NCI-H82 treated with DMSO at 0.1 percent for 48 hours (cell line): ENCODE measurements around the gene TLX1.

Experiments used
- DNase-seq: peaks from one replicate; lab custom pipeline; 2025; ENCODE audit not compliant: unreplicated experiment; lab: John Stamatoyannopoulos, UW

TLX1 gene

GRCh38 chr10:101111547-101111946 lies 19.6 kb upstream of the TLX1 start:
- DNase-seq, result no peak

DNA sequence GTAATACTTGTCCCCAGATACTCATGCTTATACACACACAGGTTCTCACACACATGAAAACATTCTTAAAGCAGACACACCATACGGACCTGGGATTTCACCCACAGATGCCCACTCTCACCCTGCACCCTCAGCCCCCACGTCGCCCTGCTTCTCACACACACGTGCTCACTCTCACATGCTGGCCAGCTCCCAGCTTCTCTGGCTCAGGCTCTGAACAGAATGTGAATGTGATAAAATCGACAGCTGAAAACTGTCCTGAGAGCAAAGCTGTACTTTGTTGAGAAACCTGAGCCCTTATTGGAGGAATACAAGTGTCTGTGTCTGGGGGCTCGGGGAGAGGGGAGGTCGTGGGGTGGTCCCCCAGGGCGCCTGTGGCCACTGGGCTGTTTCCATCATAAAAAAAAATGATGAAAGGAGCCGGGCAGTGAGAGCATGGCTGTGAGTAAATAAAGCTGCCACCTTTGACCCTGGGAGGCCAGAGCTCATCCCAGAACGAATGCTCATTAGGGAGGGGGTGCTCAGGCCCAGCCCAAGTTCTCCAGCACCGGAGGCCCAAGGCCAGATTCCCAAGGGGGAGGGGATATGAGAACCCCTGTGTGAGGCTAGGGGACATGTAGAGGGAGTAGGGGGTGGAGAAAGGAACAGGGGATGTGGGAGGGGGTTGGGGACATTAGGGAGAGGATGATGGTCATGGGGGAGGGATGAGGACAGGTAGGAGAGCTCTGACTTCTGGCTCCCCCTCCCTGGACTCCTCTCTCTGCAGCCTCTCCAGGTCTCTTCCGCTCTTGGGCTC lies 18.1 kb upstream of the TLX1 start:
- DNase-seq, result no peak

DNA sequence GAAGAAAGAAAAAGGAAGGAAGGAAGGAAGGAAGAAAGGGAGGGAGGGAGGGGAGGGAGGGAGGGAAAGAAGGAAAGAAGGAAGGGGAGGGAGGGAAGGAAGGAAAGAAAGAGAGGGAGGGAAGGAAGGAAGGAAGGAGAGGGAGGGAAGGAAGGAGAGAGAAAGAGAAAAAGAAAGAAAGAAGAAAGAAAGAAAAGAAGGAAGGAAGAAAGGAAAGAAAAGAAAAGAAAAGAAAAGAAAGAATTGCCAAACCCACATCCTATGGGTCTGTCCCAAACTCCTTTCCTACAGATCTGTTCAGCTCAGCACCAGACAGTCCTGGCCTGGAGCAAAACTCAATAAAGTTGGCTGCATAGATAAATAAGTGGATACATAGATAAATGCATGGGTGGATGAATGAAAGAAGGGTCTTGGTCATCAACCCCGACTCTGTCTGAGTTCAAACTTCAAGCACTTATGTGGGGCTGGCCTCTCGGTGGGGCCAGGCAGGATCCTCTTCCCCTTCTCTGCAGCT lies 17.2 kb upstream of the TLX1 start:
- no peak for DNase-seq

GRCh38 chr10:101114646-101115045 lies 16.5 kb upstream of the TLX1 start:
- no peak for DNase-seq

GRCh38 chr10:101116754-101117153 lies 14.3 kb upstream of the TLX1 start:
- DNase-seq, result no peak

GRCh38 chr10:101118031-101118430 lies 13.1 kb upstream of the TLX1 start:
- DNase-seq, result no peak

DNA sequence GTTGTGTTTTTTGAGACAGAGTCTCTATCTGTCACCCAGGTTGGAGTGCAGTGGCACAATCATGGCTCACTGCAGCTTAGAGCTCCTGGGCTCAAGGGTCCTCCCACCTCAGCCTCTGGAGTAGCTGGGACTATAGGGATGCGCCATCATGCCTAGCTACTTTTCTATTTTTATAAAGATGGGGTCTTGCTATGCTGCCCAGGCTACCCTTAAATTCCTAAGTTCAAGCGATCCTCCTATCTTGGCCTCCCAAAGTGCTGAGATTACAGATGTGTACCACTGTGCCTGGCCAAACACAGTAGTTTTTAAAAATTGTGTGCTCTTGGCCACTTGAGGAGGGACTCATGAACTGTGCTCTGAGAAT lies 10.6 kb upstream of the TLX1 start:
- no peak for DNase-seq

DNA sequence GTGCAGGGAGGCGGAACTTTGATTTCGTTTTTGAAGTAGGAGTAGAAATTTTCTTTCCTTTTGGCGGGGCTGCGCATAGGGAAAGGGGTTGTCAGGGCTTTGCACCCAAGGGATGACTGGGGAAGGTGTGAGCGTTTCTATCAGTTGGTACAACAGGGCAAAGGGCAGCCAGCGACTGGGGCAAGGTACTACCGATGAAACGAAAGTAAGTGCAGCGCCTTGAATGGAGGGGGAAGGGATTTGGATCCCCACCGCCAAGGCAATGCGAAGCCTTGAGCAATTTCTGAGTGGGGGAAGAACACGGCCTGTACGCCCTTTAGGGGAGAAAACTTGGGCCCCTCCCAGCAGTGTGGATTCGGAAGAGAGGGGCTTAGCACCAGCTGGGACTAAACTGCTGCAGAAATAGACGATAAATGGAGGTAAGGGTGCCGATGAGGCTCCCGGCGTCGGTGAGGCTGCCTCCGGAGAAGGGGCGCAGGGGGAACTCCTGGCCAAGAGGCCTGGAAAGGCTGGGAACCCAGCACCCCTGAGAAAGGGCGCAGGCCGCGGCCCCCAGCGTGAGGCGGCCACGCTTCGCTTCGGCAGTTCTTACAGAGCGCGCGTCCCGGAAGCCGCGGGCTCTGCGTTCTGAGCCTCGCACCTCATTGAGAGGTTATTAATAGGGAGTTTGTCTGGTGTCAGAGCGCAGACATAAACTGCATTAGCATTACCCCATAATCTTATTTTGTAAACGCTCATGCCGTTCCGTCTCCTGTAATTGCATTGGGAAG lies 10.0 kb upstream of the TLX1 start:
- DNase-seq, result no peak

DNA sequence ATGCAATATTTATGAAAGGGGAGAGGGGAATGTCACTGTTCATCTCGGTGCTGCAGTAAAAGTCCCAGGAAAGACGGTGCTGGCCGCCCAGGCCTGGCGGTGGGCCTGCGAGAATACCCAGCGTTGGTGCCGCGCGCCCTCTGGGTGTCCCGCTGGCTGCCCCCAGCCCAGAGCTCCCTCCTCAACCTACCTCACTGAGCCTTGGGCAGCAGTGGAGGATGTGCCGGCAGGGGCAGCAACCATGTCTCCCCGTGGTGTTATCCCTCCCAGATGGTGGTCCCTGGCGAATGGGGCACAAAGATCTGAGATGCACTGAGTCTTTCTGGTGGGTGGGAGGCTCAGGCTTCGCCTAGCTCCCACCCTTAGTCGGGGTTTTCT lies 9.5 kb upstream of the TLX1 start:
- DNase-seq, result no peak

- DNase-seq, result no peak
Measured at GRCh38 chr10:101122270-101123084, 8.6 kb upstream of the TLX1 start.

DNA sequence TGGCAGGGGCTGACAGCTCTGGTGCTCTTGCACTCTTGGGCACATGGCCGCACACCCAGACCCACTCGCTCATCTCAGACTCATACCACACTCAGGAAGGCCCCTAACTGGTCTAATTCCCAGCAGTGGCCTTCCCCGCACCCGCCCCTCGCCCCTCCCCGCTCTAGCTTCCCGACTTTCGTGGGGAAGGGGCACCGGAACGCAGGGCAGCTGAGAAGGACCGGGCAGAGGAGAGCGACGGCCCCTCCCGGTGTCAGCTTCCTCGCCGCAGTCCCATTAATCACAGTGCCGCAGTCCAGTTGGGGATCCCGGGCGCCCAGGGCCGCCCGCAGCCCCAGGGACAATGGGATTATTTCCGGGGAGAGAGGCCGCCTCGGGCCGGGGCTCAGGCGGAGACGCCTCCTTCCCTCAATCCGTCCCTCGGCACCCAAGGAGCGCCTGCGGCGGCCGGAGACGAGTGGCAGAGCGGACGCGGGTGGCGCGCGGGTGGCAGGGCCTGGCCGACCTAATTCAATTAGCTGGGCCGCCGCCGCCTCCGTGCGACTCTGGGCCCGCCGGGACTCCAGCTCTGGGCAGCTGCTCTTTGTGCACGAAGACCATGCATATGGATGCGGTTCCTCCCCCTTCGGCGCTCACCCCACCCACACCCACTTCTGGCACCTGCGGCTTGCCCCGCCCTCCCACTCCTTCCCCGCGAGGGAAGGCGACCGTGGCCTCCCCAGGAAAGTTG lies 7.8 kb upstream of the TLX1 start:
- DNase-seq, result no peak

DNA sequence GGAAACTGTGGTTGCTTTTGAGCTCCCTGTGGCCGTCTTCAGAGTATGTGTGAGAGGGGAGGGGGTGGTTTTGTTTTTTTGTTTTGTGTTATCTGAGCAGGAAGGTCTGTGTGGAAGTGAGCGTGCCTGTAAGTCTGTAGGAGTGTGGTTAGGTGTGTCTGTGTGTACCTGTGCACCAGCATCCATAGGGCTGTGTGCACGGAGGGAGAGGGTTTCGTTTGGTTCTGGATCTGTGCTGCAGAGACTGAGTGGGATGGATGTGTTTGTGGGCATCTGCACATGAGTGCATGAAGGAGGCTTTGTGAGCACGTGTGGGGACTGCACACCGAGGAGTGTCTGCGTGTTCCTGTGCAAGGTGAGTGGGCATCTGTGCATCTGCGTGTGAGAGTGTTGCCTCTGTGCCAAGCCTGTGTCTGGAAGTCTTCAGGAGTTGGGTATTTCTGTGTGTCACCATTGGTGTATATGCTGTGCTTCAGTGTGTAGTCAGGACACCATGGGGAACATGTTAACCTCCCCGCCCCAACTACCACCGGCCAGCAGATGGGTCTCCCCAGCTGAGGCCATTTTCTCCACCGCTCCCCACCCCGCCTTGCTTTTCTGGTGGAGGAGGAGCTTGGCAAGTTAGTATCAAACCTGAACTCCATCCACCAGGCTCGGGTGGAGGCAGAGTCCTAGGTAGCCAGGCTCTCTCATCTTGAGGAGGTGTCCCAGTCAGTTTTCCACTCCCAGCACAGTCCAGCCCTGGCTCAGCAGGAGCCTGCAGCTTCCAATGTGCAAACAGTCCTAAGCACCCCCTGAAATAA lies 7.1 kb upstream of the TLX1 start:
- no peak for DNase-seq

DNA sequence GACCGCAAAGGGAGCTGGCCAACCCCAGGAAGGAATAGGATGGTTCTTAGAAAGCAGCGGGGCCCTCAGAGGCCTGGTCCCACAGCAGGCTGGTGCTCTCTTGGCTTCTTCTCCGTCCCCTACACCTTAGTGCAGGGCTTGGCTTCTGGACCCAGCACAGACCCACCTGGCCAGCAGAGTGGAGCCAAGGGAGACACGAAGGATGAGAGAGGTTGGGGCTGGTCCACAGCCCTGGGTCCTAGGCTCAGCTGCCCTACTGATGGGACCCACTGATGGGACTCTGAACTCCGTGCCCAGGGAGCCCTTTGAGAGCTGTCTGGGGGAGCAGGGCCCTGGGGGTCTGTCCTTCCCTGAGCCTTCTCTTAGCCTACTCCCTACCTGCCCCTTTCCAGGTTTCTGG lies 6.2 kb upstream of the TLX1 start:
- no peak for DNase-seq

DNA sequence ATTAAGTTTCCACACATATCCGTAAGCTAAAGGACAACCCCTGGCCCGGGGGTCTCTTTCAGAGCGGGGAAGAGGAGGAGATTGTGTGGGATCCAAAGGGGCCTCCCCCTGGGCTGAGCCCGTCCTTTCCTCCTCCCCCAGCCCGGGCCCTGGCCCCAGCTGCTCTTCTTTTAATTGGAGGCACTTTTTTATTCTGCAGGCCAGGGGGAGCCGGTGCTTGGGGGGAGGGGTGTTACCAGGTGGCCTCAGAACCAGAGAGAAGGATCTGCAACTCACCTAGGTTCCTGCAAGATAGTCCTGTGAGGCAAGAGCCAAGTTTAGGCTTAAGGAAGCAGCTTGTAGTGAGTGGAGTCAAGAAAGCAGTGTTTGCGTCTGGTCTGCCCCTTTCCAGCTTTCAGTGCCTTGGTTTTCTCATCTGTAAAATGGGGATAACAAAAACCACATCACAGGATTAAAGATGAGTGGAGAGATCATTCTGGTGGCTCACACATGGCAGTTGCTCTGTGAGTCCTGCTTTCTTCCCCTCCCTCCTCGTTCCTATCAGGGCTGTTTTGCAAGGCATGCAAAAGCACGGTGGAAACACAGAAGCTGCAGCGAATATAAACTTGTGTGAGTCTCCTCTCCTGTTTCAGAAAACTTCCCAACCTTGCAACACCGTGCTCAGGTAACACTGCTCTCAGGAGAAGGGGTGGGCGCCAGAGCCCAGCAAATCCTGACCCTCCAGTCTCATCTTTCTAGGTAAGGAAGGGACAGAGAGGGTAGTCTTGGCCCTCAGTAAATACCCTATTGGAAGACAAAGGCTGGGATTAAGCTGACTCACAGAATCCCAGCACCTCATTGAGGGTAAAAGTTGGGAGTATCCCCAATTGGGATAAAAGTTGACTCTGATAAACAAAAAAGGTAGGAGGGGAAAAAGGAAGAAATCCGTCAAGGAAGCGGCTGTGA lies 4.1 kb upstream of the TLX1 start:
- DNase-seq, result no peak

DNA sequence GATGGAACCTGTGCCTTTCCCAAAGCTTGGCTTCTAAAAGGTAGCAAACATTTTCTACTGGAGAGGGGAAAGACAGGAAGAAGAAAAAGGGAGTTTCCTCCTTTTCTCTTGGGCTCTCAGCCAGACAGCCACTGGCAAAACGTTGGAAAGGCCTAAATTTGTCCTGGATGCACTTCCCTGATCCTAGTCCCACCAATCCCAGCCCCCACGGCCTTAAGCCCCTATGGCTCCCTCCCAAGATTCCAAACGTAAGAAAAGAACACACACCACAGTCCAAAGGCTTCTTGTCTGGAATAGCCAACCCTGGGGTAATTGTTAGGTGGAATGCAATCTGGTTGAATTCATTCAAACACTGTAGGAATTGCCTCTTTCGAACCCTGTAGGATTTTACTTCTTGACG lies 959 bp upstream of the TLX1 start:
- no peak for DNase-seq

DNA sequence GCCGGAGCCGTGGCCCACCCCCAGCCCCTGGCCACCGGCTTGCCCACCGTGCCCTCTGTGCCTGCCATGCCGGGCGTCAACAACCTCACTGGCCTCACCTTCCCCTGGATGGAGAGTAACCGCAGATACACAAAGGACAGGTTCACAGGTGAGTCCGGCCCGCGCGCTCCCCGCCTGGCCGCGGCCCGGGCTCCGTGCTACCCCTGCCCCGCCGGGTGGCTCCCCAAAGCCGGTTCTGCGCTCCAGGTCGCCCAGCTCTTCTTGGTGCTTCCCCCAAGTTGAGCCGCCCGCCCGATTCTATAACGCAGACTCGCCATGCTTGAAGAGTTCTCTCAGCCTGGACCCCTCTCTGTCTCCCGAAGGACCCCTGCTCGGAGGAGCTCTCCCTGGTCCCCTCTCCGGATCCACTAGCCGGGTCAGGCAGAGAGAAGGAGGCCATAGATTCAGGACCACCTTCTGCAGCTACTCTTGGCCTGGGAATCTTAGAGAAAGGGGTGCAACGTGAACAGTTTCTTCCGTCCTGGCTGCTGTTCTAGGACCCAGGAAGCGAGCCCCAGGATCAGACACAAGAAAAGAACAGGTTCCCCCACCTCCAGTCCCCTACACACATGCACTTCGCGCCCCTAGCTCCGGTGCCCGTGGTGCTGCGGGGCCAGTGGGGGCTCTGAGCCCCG lies 999 bp downstream of the TLX1 start:
- no peak for DNase-seq

DNA sequence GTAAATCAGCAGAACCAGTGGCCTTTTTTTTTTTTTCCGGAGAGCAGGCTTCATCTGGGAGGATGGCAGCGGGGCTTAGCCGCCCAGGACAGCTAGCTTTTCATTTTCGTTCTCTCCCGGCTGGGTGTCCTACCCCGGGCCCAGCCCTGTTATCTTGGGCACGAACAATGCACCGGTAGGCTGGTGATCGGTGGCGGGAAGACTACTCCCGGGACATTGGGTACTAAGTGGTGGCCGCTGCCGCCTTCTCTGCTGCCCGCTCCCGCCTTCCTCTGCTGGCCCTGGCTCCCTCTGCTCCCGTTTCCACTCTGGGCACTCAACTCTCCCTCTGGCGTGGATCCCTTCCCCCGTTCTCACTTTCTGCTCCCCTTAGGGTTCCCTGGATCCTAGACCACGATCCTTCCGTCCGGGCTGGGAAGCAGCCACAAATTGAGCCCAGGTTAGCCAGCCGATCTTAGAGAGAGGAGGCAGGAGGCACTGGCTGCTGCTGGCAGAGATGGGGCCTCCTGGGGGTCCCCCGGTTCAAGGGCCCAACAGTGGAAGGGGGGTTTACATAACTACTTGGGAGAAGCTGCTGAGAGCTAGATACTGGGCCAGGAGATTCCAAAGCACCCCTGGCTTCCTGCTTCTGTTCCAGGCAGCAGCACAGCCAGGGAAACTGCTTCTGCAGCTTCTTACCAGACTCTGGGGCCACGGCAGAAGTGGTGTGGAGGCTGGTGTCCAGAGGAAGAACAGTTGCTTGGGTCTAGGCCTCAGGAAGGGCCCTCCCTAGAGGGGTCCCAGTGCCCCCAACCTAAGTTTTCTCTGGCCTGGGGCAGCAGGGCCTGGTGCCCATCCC lies 1.8 kb downstream of the TLX1 start:
- DNase-seq, result no peak
